ENCODE measurements around the gene DLG2. TPM values are rescaled to one million over a fixed set of nuclear protein-coding genes. Genes with fewer than 3 reads are reported as not detected.

The DLG2 gene
- total RNA-seq, 2 experiments from 2014 or later: 2.0 to 2.1 TPM

DNA sequence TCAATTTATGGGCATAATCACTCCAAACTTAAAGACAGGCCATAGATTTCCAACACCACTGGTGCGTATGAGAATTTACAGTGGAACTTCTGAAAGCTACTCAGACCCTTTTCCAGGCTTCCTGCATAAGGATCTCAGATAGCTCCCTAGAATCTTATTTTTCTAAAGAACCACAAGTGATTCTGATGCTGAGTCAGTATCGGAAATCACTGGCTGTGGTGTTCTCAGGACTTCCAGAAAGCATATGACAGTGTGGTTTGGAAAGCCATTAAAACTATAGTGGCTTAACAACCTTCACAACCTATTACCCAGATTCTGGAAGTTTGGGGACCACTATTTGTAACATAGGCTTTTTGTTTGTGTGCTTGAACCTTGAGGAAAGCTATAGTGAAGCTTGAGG is 756.0 kb downstream of the DLG2 start:
- no peaks in the 10 kb centered on the region for H3K36me3 Mint-ChIP-seq (ENCODE audit: low read depth)
- H3K4me3 Mint-ChIP-seq: no peak overlapping the region
- no peak for DNase-seq
- ChIA-PET POLR2A (no interaction called here), CTCF (no interaction called here)
- intact Hi-C loops (cut with DNase I, micrococcal nuclease): no loop called here
- Histone ChIP-seq H3K27ac (ENCODE audit: low read depth in 1 of 2, low read length in 2 of 2) (no peak overlapping the region), H3K27me3 (ENCODE audit: control insufficient read depth in 1 of 2, insufficient read depth in 2 of 2, low read length in 2 of 2) (no peaks in the 10 kb centered on the region), H3K4me1 (ENCODE audit: insufficient read depth, low read length) (no peaks in the 10 kb centered on the region), H3K4me3 (ENCODE audit: low read length) (no peak overlapping the region), H3K36me3 (ENCODE audit: insufficient read depth, low read length) (no peaks in the 10 kb centered on the region), H3K9me3 (ENCODE audit: control insufficient read depth in 1 of 2, insufficient read depth in 1 of 2, low read length in 2 of 2) (peaks cover 4 to 11% of the 10 kb centered on the region in 2 experiments)
- H3K27ac Mint-ChIP-seq: no peak overlapping the region
- no peaks in the 10 kb centered on the region for H3K27me3 Mint-ChIP-seq
- TF ChIP-seq, protein P1, sequence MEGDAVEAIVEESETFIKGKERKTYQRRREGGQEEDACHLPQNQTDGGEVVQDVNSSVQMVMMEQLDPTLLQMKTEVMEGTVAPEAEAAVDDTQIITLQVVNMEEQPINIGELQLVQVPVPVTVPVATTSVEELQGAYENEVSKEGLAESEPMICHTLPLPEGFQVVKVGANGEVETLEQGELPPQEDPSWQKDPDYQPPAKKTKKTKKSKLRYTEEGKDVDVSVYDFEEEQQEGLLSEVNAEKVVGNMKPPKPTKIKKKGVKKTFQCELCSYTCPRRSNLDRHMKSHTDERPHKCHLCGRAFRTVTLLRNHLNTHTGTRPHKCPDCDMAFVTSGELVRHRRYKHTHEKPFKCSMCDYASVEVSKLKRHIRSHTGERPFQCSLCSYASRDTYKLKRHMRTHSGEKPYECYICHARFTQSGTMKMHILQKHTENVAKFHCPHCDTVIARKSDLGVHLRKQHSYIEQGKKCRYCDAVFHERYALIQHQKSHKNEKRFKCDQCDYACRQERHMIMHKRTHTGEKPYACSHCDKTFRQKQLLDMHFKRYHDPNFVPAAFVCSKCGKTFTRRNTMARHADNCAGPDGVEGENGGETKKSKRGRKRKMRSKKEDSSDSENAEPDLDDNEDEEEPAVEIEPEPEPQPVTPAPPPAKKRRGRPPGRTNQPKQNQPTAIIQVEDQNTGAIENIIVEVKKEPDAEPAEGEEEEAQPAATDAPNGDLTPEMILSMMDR (IDR thresholded peaks at IDR 0.05): no peak
- peaks cover 25% of the 10 kb centered on the region for H3K9me3 Mint-ChIP-seq
- no peak for ATAC-seq (ENCODE audit: poor library complexity)
- no peaks in the 10 kb centered on the region for H3K4me1 Mint-ChIP-seq (ENCODE audit: low read depth)

DNA sequence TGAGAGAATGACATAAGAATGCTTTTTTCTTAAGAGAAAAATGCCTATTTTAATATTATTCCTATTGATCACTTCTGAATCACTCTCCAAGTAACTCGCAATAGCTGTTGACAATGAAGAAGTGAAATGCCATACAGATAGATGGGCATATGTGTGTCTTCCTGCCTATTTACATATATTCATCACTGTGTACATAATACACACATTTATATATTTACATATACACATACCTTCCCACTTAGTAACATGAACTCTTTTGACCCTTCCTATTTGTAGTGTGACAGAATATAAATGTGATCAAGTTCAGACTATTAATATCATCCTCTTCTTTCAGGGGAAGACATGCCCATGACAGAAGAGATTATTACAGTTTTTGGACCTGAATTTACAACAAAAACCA is 756.7 kb downstream of the DLG2 start:
- Mint-ChIP-seq H3K4me3 (no peak overlapping the region), H3K36me3 (ENCODE audit: low read depth) (no peaks in the 10 kb centered on the region), H3K27me3 (no peaks in the 10 kb centered on the region), H3K27ac (no peak overlapping the region), H3K9me3 (peaks cover 25% of the 10 kb centered on the region), H3K4me1 (ENCODE audit: low read depth) (no peaks in the 10 kb centered on the region)
- DNase-seq: no peak
- intact Hi-C loops (cut with DNase I, micrococcal nuclease): no loop called here
- TF ChIP-seq, protein P1 (IDR thresholded peaks at IDR 0.05): no peak
- Histone ChIP-seq H3K27ac (ENCODE audit: low read depth in 1 of 2, low read length in 2 of 2) (no peak overlapping the region), H3K36me3 (ENCODE audit: insufficient read depth, low read length) (no peaks in the 10 kb centered on the region), H3K9me3 (ENCODE audit: control insufficient read depth in 1 of 2, insufficient read depth in 1 of 2, low read length in 2 of 2) (peaks cover 2 to 11% of the 10 kb centered on the region in 2 experiments), H3K4me1 (ENCODE audit: insufficient read depth, low read length) (no peaks in the 10 kb centered on the region), H3K4me3 (ENCODE audit: low read length) (no peak overlapping the region), H3K27me3 (ENCODE audit: control insufficient read depth in 1 of 2, insufficient read depth in 2 of 2, low read length in 2 of 2) (no peaks in the 10 kb centered on the region)
- CTCF ChIA-PET: no interaction called here
- no peak for ATAC-seq (ENCODE audit: poor library complexity)
- POLR2A ChIA-PET: no interaction called here

DNA sequence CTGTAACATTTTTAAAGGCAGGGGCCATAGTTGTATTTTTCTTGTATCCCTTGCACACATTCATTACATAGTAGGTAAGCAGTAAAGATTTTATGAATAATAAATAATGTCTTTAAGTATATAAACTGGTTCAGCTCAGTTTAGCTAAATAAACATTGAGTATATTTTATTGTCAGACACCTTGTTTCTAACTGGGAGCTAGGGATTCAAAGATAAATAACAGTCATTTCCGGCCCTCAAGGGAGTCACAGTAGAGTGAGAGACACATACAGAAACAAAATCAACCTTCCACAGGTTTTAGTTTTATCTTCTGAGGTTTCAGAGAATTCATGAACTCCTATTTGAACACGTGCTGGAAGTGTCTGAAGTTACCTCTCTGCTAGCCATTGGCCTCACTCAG is 760.2 kb downstream of the DLG2 start:
- no peaks in the 10 kb centered on the region for H3K27me3 Mint-ChIP-seq
- TF ChIP-seq, protein P1 (IDR thresholded peaks at IDR 0.05): no peak
- intact Hi-C loops (cut with DNase I, micrococcal nuclease): no loop called here

More for the DNA sequence above, 760.2 kb downstream of the DLG2 start:
- Mint-ChIP-seq H3K9me3 (peaks cover 21% of the 10 kb centered on the region), H3K4me1 (ENCODE audit: low read depth) (no peaks in the 10 kb centered on the region), H3K36me3 (ENCODE audit: low read depth) (no peaks in the 10 kb centered on the region), H3K27ac (no peak overlapping the region), H3K4me3 (no peak overlapping the region)
- ChIA-PET POLR2A (no interaction called here), CTCF (no interaction called here)
- no peak overlapping the region for H3K27ac ChIP-seq (ENCODE audit: low read depth in 1 of 2, low read length in 2 of 2)
- H3K4me3 ChIP-seq (ENCODE audit: low read length): no peak overlapping the region
- H3K4me1 ChIP-seq (ENCODE audit: insufficient read depth, low read length): no peaks in the 10 kb centered on the region
- no peak for DNase-seq
- H3K36me3 ChIP-seq (ENCODE audit: insufficient read depth, low read length): no peaks in the 10 kb centered on the region
- ATAC-seq (ENCODE audit: poor library complexity): no peak
- peaks cover 0 to 7% of the 10 kb centered on the region in 2 experiments for H3K9me3 ChIP-seq (ENCODE audit: control insufficient read depth in 1 of 2, insufficient read depth in 1 of 2, low read length in 2 of 2)
- no peaks in the 10 kb centered on the region for H3K27me3 ChIP-seq (ENCODE audit: control insufficient read depth in 1 of 2, insufficient read depth in 2 of 2, low read length in 2 of 2)
